ENCODE measurements around the gene TRAF2.

TRAF2 gene

GRCh38 chr9:136896027-136896426, 9.7 kb downstream of the TRAF2 start:
- Histone ChIP-seq H3K9me3 (ENCODE audit: insufficient read depth, low read length) (no peaks in the 10 kb centered on the region), H3K4me2 (ENCODE audit: low read length) (no peak overlapping the region), H3K4me1 (ENCODE audit: low read length) (peaks cover 32% of the 10 kb centered on the region), H3K36me3 (replicated peaks; ENCODE audit: low read depth, low read length) (peaks cover 37% of the 10 kb centered on the region), H3K9ac (ENCODE audit: low read length) (no peak overlapping the region), H4K20me1 (ENCODE audit: insufficient read depth, low read length) (peaks cover 61% of the 10 kb centered on the region), H3K27me3 (ENCODE audit: low read depth, low read length) (no peaks in the 10 kb centered on the region), H3K27ac (ENCODE audit: low read length) (no peak overlapping the region), H3K4me3 (ENCODE audit: low read length) (no peak overlapping the region), H2AFZ (ENCODE audit: low read depth, low read length) (no peak overlapping the region), H3K79me2 (ENCODE audit: low read length) (peaks cover 72% of the 10 kb centered on the region)
- TF ChIP-seq CTCF (IDR thresholded peaks at IDR 0.05; ENCODE audit: low read depth, low read length): no peak
- no peak for TF ChIP-seq EZH2phosphoT487 (IDR thresholded peaks at IDR 0.05; ENCODE audit: low read depth)

- no peak overlapping the region for H2AFZ ChIP-seq (ENCODE audit: low read depth, low read length)
- TF ChIP-seq CTCF (IDR thresholded peaks at IDR 0.05; ENCODE audit: low read depth, low read length) (no peak), EZH2phosphoT487 (IDR thresholded peaks at IDR 0.05; ENCODE audit: low read depth) (no peak)
- no peaks in the 10 kb centered on the region for H3K9me3 ChIP-seq (ENCODE audit: insufficient read depth, low read length)
- H3K27me3 ChIP-seq (ENCODE audit: low read depth, low read length): no peaks in the 10 kb centered on the region
- H3K9ac ChIP-seq (ENCODE audit: low read length): no peak overlapping the region
- H3K4me3 ChIP-seq (ENCODE audit: low read length): no peak overlapping the region
- H3K36me3 ChIP-seq (replicated peaks; ENCODE audit: low read depth, low read length): peaks cover 38% of the 10 kb centered on the region
- peaks cover 47% of the 10 kb centered on the region for H4K20me1 ChIP-seq (ENCODE audit: insufficient read depth, low read length)
- H3K27ac ChIP-seq (ENCODE audit: low read length): no peak overlapping the region
- H3K4me1 ChIP-seq (ENCODE audit: low read length): peaks cover 56% of the 10 kb centered on the region
- H3K79me2 ChIP-seq (ENCODE audit: low read length): peaks cover 53% of the 10 kb centered on the region
- no peak overlapping the region for H3K4me2 ChIP-seq (ENCODE audit: low read length)
Measured at GRCh38 chr9:136898483-136899100, 12.3 kb downstream of the TRAF2 start.

GRCh38 chr9:136899196-136899595, 12.9 kb downstream of the TRAF2 start:
- Histone ChIP-seq H3K27ac (ENCODE audit: low read length) (peak overlapping the region; percentile 17; the same call in 1 of the 2 replicates), H3K79me2 (ENCODE audit: low read length) (peaks cover 48% of the 10 kb centered on the region), H3K4me2 (ENCODE audit: low read length) (peak overlapping the region; percentile 14; the same call in 1 of the 2 replicates), H3K27me3 (ENCODE audit: low read depth, low read length) (no peaks in the 10 kb centered on the region), H3K9ac (ENCODE audit: low read length) (no peak overlapping the region), H3K4me3 (ENCODE audit: low read length) (no peak overlapping the region), H3K4me1 (ENCODE audit: low read length) (peaks cover 56% of the 10 kb centered on the region), H4K20me1 (ENCODE audit: insufficient read depth, low read length) (peaks cover 44% of the 10 kb centered on the region), H2AFZ (ENCODE audit: low read depth, low read length) (no peak overlapping the region), H3K36me3 (replicated peaks; ENCODE audit: low read depth, low read length) (peaks cover 37% of the 10 kb centered on the region), H3K9me3 (ENCODE audit: insufficient read depth, low read length) (no peaks in the 10 kb centered on the region)
- TF ChIP-seq EZH2phosphoT487 (IDR thresholded peaks at IDR 0.05; ENCODE audit: low read depth): no peak
- peak; percentile 18; the same call in 1 of the 2 replicates for TF ChIP-seq CTCF (IDR thresholded peaks at IDR 0.05; ENCODE audit: low read depth, low read length)

GRCh38 chr9:136900556-136900955, 14.2 kb downstream of the TRAF2 start:
- Histone ChIP-seq H3K36me3 (replicated peaks; ENCODE audit: low read depth, low read length) (peaks cover 36% of the 10 kb centered on the region), H3K27ac (ENCODE audit: low read length) (peak overlapping the region; percentile 92), H3K79me2 (ENCODE audit: low read length) (peaks cover 42% of the 10 kb centered on the region), H3K9me3 (ENCODE audit: insufficient read depth, low read length) (no peaks in the 10 kb centered on the region), H3K4me3 (ENCODE audit: low read length) (no peak overlapping the region), H3K27me3 (ENCODE audit: low read depth, low read length) (no peaks in the 10 kb centered on the region), H3K9ac (ENCODE audit: low read length) (no peak overlapping the region), H3K4me1 (ENCODE audit: low read length) (peaks cover 56% of the 10 kb centered on the region), H3K4me2 (ENCODE audit: low read length) (no peak overlapping the region), H2AFZ (ENCODE audit: low read depth, low read length) (no peak overlapping the region), H4K20me1 (ENCODE audit: insufficient read depth, low read length) (peaks cover 31% of the 10 kb centered on the region)
- TF ChIP-seq CTCF (IDR thresholded peaks at IDR 0.05; ENCODE audit: low read depth, low read length): no peak
- TF ChIP-seq EZH2phosphoT487 (IDR thresholded peaks at IDR 0.05; ENCODE audit: low read depth): no peak
